PC-3 (cell line): ENCODE data around the gene ZNF19.

Experiments
- EZH2 ChIP-seq: fragments of 300-600 bp; sonication (generic); IDR thresholded peaks from one replicate; pipeline ENCODE4 v1.6.1; 2017; ENCODE audit warnings: antibody characterized with exemption, mild to moderate bottlenecking, low read length; ENCODE audit not compliant: unreplicated experiment
- EZH2phosphoT487 ChIP-seq: fragments of 300-600 bp; sonication (generic); IDR thresholded peaks from 2 replicates; pipeline ENCODE4 v1.6.1; 2018; ENCODE audit warnings: mild to moderate bottlenecking, antibody characterized with exemption, low read length, borderline replicate concordance
- TF ChIP-seq, protein P1 (sequence below): fragments of 300-600 bp; sonication (generic); conservative IDR thresholded peaks from 2 replicates; pipeline ENCODE4 v1.5.1; 2017; ENCODE audit warnings: antibody characterized with exemption, low read depth, mild to moderate bottlenecking, low read length

DNA sequence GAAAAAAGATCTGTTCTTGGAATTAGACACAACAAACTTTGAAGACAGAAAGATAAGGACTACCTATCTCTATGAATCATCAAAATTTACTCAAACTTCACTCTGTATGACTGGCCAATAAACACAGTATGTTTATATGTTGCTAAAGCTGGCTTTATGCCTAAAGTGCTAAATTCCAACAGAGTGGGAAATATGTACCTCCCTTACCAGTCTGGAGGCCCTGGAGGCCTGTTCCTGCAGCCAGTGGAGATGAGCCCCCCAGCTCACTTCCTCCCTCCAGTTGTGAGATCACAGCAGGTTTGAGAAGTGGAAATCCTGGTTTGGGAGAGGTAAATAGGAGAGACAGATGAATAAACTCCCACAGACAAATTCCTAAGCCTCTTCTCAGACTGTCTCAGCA lies 36.1 kb downstream of the ZNF19 start:
- TF ChIP-seq, protein P1, sequence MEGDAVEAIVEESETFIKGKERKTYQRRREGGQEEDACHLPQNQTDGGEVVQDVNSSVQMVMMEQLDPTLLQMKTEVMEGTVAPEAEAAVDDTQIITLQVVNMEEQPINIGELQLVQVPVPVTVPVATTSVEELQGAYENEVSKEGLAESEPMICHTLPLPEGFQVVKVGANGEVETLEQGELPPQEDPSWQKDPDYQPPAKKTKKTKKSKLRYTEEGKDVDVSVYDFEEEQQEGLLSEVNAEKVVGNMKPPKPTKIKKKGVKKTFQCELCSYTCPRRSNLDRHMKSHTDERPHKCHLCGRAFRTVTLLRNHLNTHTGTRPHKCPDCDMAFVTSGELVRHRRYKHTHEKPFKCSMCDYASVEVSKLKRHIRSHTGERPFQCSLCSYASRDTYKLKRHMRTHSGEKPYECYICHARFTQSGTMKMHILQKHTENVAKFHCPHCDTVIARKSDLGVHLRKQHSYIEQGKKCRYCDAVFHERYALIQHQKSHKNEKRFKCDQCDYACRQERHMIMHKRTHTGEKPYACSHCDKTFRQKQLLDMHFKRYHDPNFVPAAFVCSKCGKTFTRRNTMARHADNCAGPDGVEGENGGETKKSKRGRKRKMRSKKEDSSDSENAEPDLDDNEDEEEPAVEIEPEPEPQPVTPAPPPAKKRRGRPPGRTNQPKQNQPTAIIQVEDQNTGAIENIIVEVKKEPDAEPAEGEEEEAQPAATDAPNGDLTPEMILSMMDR: no peak
- TF ChIP-seq EZH2: no peak
- TF ChIP-seq EZH2phosphoT487: no peak
